Right hindlimb (tissue), 1 donor: ENCODE results near the gene NGF.
"Not testable (repeated sequence)": the region's sequence is repeated elsewhere in the genome, so short reads cannot be mapped to it uniquely, and the experiment has no call there.

Source experiments
- DNase-seq: peaks from one replicate; pipeline ENCODE4 v3.0.0-alpha.2; 2018

NGF gene

DNA sequence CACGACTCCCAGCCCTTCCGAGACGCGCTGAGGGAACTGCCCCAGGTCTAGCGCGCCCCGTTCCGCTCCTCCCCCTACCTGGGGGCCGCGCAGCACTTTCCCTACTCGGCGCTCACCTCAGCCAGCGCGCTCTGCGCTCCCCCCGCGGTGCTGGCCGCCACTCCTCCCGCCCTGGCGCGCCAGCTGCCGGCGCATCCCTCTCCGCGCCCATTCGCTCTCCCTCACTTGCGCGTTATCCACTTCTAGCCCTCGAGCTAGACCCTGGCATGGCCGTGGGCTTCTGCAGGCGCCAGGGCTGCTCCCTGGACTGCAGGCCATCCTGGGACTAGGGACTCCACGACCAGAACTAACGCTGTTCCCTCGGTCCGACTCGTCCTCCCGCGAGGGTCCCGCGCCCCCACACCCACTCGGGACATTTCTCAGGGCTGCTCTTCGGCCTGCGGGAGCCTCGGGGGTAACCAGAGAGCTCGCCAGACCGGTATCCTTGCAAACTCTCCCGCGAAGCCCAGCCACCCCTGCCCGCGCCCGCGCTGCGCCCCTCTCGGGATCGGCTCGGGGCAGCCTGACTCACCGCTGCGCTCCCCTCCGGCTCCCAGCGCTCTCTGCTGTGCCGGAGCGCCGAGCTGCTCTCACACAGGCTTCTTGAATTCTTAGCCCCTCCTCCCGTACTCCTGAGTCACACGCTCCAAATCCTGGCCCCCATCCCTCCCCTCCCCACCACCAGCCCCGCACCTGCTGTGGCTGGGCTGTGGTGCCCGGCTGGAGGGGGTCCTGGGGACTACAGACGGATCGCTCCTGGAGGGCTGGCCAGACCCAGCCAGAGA lies at the start of gene NGF:
NGF (minus strand) TSS at position 617 of the 824 bp plus-strand sequence. CDS start 51,454 bp downstream, outside the sequence.
- DNase-seq = peak; percentile 73

GRCh38 chr1:115383455-115383854 lies 45.4 kb upstream of the NGF start:
- not testable (repeated sequence) for DNase-seq

DNA sequence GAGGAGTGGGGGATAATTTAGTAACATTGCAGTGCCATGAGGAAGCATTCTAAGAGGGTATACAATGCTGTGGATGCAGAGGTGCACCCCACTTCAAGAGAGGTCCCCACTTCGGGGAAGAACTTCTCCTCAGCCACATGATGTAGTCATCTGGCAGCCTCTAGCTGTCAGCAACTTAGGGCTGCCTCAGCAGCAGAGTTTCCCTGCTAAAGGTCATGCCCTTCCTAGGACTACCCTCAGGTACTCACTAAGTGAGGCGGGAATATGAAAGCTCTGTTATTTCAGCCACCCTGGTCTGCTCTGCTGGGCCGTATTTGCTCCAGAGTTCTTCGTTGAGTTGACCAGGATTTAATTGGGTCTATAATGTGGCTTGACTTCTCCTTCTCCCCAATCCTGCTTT lies 41.9 kb upstream of the NGF start:
- DNase-seq = no peak

DNA sequence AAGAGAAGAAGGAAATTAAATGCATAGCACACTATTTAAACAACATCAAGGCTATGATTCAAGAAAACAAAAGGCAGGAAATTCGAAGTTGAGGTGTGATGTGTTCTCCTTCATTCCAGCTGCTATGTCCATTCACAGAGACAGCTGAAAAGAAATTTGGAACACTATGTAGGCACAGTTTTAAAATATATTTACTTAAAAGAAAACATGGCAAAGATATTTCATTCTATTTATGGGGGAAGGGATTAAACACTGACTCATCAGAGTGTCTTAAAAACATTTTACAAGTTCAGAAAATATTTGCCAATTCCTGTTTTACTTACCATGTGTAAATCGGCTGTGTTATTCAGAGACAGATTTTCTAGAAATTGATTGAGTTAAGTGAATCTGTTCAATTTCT lies 39.4 kb upstream of the NGF start:
- DNase-seq = no peak

- DNase-seq = no peak
Measured at GRCh38 chr1:115374598-115374997, 36.5 kb upstream of the NGF start.

- no peak for DNase-seq
Measured at GRCh38 chr1:115373305-115373704, 35.3 kb upstream of the NGF start.

DNA sequence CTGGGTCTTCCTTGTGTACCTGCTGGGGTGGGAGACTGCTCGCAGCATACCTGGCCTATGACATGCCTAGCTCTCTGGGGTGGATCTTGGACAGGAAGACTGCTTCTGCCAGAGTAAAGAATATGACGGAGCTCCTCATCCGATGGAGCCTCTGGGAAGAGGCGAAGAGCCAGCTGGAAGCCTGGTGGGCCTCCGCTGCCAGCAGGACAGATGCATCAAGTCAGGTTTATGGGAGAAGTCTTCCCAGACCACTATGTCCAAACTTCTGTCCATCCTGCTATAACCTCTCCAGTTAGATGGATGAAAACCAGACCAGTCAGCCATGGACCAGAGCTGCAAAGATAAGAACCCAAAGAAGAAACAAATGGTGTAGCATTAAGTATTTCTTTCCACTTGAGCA lies 27.7 kb upstream of the NGF start:
- DNase-seq = no peak

GRCh38 chr1:115364780-115365155 lies 26.7 kb upstream of the NGF start:
- no peak for DNase-seq

GRCh38 chr1:115364046-115364779 lies 26.2 kb upstream of the NGF start:
- DNase-seq = peak; percentile 59

DNA sequence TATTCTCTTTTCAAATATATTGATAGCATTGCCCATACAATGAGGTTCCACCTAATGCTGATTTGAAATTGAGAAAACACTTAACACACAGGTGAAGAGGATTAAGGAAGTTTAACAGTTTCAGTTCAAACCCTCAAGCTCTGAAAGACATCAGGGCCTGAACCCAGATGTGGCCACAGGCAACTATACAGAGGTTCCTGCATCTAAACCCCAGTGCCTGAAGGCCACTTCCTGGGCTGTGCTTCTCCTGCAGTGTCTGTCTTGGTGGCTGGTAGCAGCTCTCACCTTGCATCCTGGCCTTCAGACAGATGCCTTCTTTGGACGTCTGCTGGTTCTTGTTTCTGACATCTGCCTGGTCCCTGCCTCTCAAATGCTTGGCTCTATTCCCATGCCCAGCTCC lies 25.1 kb upstream of the NGF start:
- DNase-seq = no peak

- not testable (repeated sequence) for DNase-seq
Measured at GRCh38 chr1:115360505-115361129, 22.6 kb upstream of the NGF start.

GRCh38 chr1:115359787-115360452 lies 21.9 kb upstream of the NGF start:
- DNase-seq = not testable (repeated sequence)

- no peak for DNase-seq
Measured at GRCh38 chr1:115356356-115356755, 18.3 kb upstream of the NGF start.

- no peak for DNase-seq
Measured at GRCh38 chr1:115355069-115355468, 17.0 kb upstream of the NGF start.

DNA sequence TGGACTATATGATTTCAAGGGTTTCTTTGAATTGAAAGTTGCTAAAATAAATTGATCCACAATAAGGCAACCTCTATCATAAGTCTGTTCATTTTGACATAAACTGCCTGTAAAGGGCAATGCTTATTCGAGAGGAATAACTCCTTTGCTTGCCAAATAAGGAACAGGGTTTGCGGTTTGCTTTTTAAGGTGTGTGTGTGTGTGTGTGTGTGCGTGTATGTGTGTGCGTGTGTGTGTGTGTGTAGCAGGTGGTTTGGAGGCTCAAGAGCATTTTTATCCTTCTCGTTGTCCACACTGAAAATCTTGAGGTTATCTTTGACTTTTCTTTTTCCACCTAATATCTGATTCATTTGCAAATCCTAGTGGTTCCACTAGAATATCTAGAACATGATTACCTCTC lies 13.1 kb upstream of the NGF start:
- no peak for DNase-seq

DNA sequence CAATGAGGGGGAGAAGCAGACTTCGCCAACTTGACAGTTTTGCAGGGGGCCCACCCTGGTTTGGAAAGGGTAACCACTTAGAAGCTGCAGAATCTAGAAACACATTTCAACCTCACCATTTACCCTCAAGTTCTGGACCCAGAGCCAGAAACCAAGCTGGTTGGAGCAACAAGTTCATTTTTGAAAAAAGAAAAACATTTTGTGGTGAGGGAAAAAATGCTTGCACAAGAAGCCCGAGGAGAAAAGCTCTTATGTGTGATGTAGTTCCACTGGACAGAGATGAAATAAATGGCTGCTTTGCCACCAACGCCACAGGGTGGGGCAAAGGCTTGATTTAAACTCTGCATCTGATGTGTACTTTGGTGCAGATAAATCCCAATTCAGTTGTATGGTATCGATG lies 10.6 kb upstream of the NGF start:
- no peak for DNase-seq

- no peak for DNase-seq
Measured at GRCh38 chr1:115347282-115347681, 9.2 kb upstream of the NGF start.

GRCh38 chr1:115343200-115343737 lies 5.2 kb upstream of the NGF start:
- no peak for DNase-seq

- no peak for DNase-seq
Measured at GRCh38 chr1:115341948-115342347, 3.9 kb upstream of the NGF start.

DNA sequence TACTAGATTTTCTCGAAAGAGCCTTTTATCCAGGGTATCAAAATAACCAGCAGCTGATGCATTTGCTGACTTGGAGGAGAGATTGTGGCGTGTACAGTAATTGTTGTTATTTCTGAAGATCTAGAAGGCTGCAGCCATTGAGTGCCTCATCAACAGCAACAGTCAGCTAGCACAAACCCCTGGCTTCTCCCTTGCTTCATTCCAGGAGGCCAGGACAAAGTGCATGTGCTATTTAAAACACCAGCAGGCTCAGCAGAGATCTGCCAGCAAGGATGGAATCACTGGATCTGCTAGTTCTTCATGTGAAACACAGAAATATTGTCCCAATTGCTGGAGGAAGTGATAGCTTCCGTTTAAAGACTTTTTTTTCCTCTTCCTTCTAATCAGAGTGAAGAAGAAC lies 2.8 kb upstream of the NGF start:
- DNase-seq = no peak

DNA sequence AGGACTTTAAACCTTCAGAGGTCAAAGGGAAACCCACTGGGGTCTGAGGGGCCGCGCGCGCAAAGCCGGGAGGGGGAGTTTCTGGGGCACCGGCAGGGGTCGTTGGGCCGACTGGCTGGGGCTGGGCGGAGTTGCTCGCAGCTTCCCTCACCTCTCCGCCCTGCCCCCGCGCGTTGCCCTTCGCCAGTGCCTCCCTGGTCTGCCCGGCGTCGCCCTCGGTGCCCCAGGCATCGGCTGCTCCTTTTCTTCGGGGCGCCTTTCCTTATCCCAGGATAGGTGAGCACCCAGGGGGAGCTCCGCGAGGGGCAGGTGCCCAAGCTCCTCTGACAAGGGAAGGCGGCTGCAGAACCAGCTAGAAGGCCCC lies 390 bp upstream of the NGF start:
- DNase-seq = no peak

DNA sequence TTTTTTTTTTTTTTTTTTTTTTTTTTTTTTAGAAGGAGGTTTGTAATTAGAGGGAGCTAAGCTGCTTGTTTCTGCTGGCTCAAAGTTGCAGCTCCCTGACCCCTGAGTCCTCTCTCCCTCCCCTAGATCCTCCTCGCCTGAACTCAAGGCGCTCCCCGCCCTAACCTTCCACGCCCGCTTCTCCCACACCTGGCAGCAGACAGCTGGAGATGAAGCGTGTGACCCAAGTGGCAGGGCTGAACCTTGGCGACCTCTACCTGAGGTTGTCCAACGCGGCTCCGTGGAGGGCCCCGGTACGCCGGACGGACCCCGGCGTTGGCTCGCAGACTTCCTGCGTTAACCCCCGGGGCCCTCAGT lies 795 bp downstream of the NGF start:
- peak; percentile 34 for DNase-seq

- no peak for DNase-seq
Measured at GRCh38 chr1:115336741-115337140, 1.3 kb downstream of the NGF start.
